ENCODE results near the gene FCER1G. TPM values are rescaled to one million over a fixed set of nuclear protein-coding genes. Genes with fewer than 3 reads are reported as not detected.

The FCER1G gene
- total and polyA plus RNA-seq, 9 of the 15 experiments (the other 6 are each of a cell fraction or from before 2014, with no cell fraction given), result 0.15 to 0.69 (median 0.31) TPM; not detected in 2

DNA sequence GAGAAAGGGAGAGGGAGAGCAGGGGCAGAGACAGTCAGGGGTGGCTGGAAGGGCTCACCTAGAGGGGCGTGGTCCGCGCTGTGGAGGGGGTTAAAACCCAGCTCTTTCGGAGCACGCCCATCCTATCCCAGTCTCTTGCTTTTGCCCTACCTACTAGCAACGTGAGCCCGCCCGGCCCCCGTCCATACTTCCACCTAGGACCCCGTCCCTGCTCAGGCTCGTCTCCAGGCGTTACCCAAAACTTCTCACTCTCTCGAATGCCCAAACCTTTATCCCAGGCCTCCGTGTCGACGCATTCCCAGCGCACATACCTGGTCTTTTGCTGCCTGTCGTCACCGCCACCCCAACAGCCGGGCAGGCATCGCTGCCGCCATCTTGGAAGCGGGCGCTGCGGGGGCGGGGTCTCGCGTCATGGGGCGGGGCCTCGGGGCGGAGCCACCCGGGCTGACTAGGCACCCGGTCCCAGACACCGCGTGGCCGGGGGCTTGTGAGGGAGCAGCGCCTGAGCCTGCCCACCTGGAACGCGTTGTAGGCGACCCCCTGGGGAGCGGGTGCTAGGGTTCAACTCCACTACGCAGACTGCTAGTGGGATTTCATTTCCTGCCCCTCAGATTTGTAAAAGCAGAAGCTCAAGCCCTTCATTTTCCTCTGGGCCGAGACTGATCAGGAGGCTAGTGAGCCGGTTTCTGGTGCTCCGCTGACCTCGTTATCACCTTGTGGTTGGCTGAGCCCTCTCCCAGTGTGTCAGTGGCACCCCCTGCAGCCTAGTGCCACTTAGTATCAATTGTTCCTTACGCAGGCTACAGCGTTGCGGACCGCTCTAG is 37.8 kb upstream of the FCER1G start, which contains the start of gene B4GALT3 (continued):
- TF ChIP-seq ARID1B (IDR thresholded peaks at IDR 0.05), result peak; percentile 56; the same call in 1 of the 2 replicates
- peak; percentile 84 for TF ChIP-seq POLR2AphosphoS5 (IDR thresholded peaks at IDR 0.05; ENCODE audit: control insufficient read depth, insufficient read depth, low read depth, low read length)
- TF ChIP-seq PURB (CRISPR knock-in tag; IDR thresholded peaks at IDR 0.05; ENCODE audit: low read depth), result no peak
- no peak for TF ChIP-seq ZNF445 (CRISPR knock-in tag; IDR thresholded peaks at IDR 0.05; ENCODE audit: low read depth)
- TF ChIP-seq, protein P1, sequence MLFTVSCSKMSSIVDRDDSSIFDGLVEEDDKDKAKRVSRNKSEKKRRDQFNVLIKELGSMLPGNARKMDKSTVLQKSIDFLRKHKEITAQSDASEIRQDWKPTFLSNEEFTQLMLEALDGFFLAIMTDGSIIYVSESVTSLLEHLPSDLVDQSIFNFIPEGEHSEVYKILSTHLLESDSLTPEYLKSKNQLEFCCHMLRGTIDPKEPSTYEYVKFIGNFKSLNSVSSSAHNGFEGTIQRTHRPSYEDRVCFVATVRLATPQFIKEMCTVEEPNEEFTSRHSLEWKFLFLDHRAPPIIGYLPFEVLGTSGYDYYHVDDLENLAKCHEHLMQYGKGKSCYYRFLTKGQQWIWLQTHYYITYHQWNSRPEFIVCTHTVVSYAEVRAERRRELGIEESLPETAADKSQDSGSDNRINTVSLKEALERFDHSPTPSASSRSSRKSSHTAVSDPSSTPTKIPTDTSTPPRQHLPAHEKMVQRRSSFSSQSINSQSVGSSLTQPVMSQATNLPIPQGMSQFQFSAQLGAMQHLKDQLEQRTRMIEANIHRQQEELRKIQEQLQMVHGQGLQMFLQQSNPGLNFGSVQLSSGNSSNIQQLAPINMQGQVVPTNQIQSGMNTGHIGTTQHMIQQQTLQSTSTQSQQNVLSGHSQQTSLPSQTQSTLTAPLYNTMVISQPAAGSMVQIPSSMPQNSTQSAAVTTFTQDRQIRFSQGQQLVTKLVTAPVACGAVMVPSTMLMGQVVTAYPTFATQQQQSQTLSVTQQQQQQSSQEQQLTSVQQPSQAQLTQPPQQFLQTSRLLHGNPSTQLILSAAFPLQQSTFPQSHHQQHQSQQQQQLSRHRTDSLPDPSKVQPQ (CRISPR knock-in tag; IDR thresholded peaks at IDR 0.05; ENCODE audit: borderline replicate concordance), result no peak
- TF ChIP-seq MCM3 (IDR thresholded peaks at IDR 0.05), result no peak
- no peak for TF ChIP-seq SREBF1 (IDR thresholded peaks at IDR 0.05; ENCODE audit: borderline replicate concordance, low read depth, low read length)
- peak; percentile 91 for TF ChIP-seq POLR2B (IDR thresholded peaks at IDR 0.05; ENCODE audit: low read depth, partially characterized antibody)
- TF ChIP-seq, protein P2, sequence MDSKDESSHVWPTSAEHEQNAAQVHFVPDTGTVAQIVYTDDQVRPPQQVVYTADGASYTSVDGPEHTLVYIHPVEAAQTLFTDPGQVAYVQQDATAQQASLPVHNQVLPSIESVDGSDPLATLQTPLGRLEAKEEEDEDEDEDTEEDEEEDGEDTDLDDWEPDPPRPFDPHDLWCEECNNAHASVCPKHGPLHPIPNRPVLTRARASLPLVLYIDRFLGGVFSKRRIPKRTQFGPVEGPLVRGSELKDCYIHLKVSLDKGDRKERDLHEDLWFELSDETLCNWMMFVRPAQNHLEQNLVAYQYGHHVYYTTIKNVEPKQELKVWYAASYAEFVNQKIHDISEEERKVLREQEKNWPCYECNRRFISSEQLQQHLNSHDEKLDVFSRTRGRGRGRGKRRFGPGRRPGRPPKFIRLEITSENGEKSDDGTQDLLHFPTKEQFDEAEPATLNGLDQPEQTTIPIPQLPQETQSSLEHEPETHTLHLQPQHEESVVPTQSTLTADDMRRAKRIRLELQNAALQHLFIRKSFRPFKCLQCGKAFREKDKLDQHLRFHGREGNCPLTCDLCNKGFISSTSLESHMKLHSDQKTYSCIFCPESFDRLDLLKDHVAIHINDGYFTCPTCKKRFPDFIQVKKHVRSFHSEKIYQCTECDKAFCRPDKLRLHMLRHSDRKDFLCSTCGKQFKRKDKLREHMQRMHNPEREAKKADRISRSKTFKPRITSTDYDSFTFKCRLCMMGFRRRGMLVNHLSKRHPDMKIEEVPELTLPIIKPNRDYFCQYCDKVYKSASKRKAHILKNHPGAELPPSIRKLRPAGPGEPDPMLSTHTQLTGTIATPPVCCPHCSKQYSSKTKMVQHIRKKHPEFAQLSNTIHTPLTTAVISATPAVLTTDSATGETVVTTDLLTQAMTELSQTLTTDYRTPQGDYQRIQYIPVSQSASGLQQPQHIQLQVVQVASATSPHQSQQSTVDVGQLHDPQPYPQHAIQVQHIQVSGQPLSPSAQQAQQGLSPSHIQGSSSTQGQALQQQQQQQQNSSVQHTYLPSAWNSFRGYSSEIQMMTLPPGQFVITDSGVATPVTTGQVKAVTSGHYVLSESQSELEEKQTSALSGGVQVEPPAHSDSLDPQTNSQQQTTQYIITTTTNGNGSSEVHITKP (IDR thresholded peaks at IDR 0.05; ENCODE audit: partially characterized antibody), result peak; percentile 95
- TF ChIP-seq U2AF1 (optimal IDR thresholded peaks at IDR 0.05; ENCODE audit: low read depth, low read length), result no peak
- no peak for TF ChIP-seq MTA2 (IDR thresholded peaks at IDR 0.05; ENCODE audit: low read depth)
- TF ChIP-seq SUPT5H (IDR thresholded peaks at IDR 0.05), result peak; percentile 94
- peak; percentile 3 to 80; a peak in 2 of 4 replicates for TF ChIP-seq SIN3A (IDR thresholded peaks at IDR 0.05; ENCODE audit: borderline replicate concordance in 2 of 2, control insufficient read depth in 1 of 2, low read depth in 2 of 2, low read length in 2 of 2)
- no peak for TF ChIP-seq ILK (tag; IDR thresholded peaks at IDR 0.05; ENCODE audit: borderline replicate concordance, low read depth)
- TF ChIP-seq STAT5A (IDR thresholded peaks at IDR 0.05; ENCODE audit: borderline replicate concordance, low read length), result no peak; the same call in 1 of the 2 replicates
- TF ChIP-seq C11orf30 (IDR thresholded peaks at IDR 0.05; ENCODE audit: low read depth), result peak; percentile 62
- TF ChIP-seq ZNF143 (CRISPR knock-in tag; IDR thresholded peaks at IDR 0.05), result no peak
- TF ChIP-seq SMAD3 (CRISPR knock-in tag; conservative IDR thresholded peaks at IDR 0.05), result no peak
- TF ChIP-seq NONO (IDR thresholded peaks at IDR 0.05; ENCODE audit: low read depth in 2 of 2, low read length in 1 of 2), result no peak
- TF ChIP-seq, protein P3, sequence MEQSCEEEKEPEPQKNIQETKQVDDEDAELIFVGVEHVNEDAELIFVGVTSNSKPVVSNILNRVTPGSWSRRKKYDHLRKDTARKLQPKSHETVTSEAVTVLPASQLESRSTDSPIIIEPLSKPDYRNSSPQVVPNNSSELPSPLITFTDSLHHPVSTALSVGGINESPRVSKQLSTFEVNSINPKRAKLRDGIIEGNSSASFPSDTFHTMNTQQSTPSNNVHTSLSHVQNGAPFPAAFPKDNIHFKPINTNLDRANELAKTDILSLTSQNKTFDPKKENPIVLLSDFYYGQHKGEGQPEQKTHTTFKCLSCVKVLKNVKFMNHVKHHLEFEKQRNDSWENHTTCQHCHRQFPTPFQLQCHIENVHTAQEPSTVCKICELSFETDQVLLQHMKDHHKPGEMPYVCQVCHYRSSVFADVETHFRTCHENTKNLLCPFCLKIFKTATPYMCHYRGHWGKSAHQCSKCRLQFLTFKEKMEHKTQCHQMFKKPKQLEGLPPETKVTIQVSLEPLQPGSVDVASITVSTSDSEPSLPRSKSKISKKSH (CRISPR knock-in tag; IDR thresholded peaks at IDR 0.05), result no peak
